HG03064 (cell line): ENCODE data around the gene EIF6.
"Not testable (repeated sequence)": the region's sequence is repeated elsewhere in the genome, so short reads cannot be mapped to it uniquely, and the experiment has no call there.

Experiments used
- ATAC-seq: cut with Tn5 transposase; IDR thresholded peaks from one replicate; pipeline ENCODE4 v1.9.1; 2021; ENCODE audit warnings: low read depth; ENCODE audit not compliant: unreplicated experiment

The EIF6 gene

DNA sequence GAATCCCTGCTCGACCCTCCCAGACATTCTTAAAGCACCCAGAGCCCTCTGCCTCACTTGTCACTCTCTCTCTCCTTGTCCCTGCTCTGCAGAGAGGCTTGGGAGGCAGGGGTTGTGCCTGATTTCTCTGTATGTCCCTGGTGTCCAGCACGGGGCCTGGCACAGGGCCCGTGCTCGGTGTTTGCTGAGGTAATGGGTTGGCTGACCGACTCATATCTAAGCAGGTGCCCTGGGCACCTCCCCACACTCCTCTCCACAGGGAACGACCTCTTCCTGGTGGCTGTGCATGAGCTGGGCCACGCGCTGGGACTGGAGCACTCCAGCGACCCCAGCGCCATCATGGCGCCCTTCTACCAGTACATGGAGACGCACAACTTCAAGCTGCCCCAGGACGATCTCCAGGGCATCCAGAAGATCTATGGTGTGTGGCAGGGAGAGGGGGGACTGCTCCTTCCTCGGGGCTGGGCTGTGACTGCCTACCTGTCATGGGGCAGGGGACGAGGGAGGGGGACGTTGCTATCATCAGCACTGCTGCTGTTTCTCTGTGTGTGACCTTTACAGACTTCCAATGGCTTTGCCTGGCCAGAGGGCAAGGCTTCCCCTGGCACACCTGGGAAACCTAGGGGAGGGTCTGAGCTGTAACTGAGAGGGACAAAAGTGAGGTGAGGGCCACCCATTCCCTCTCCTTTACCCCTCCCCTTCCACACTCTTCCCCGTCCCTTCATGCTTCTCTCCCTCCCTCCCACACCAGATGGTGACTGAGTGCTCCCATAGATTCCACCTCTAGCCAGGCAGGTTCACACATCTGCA, 20.8 kb downstream of the EIF6 start:
- ATAC-seq, result no peak

DNA sequence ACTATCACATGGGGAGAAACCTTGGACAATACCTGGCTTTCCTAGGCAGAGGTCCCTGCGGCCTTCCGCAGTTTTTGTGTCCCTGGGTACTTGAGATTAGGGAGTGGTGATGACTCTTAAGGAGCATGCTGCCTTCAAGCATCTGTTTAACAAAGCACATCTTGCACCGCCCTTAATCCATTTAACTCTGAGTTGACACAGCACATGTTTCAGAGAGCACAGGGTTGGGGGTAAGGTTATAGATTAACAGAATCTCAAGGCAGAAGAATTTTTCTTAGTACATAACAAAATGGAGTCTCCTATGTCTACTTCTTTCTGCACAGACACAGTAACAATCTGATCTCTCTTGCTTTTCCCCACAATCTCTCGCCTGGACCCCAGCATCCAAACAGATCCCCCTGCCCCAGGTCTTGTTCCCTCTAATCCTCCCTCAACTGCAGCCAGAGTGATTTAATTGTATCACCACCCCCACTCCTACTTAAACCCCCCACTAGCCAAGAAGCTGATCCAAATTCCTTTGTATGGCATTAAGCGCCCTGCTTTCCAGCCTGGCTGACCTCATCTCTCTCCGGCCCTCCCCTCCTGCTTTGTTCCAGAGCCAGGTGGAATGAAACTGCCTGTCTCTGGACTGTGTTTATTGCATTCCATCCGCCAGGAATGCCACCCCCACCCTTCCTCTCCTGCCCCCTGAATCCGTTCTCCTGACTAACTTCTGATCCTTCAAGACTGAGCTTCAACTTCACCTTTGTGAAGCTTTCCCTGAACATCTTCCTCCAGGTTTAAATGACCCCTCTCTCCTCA, 21.6 kb downstream of the EIF6 start:
- not testable (repeated sequence) for ATAC-seq

DNA sequence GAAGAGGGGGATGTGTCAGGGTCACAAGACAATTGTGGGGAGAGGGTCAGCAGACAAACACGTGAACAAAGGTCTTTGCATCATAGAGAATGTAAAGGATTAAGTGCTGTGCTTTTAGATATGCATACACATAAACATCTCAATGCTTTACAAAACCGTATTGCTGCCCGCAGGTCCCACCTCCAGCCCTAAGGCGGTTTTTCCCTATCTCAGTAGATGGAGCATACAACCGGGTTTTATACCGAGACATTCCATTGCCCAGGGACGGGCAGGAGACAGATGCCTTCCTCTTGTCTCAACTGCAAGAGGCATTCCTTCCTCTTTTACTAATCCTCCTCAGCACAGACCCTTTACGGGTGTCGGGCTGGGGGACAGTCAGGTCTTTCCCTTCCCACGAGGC, 22.3 kb downstream of the EIF6 start:
- not testable (repeated sequence) for ATAC-seq

DNA sequence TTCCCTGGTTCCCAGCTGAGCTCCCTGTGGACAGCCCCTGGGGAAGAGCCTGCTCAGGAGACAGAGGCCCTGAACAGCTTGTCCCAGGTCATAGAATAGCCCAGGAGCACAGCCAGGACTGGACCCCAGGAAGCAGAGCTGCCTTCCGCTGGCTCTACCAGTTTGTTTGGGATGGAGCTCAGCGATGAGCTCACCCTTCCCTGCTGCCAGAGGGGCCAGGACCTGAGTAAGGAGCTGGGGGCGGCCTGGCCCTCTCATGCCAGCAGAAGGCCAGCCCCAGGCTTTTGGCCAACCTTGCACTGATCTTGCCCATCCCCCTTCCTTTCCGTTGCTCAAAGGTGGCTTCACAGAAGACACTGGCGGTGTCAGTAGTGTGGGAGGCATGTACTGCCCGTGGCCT, 24.1 kb downstream of the EIF6 start:
- no peak for ATAC-seq

DNA sequence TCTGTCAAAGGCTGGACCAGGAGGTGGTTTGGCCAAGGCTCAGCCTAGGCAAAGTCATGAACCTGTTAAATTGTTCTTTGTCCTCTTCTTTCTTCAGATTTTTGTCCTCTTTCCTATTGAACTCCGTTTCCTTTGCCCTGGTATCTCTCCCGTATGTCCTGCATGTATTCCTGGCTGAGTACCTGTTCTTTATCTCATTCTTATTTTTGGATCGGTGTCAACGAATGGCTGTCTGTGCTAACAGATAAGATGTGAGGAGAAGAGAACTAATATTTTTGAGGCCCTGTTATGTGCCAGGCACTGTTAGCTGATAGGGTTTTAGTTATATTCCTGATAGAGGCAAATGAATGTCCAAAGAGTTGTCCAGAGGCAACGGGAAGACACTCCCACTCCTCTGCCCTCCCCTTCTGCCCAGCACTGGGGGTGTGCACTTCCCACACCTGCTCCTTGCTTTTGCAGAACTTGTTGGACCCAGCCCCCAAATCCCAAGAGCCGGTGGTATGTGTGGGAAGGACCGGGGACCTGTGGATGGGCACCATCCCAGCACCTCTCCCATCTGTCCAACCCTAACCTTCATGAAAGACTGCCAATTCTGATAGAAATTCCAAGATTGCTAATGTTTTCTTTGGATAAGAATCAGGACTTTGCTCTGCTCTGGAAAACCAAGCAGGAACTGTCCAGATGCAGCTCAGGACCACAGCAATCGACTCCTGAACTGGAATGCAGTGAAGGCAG, 27.2 kb downstream of the EIF6 start:
- ATAC-seq, result no peak

DNA sequence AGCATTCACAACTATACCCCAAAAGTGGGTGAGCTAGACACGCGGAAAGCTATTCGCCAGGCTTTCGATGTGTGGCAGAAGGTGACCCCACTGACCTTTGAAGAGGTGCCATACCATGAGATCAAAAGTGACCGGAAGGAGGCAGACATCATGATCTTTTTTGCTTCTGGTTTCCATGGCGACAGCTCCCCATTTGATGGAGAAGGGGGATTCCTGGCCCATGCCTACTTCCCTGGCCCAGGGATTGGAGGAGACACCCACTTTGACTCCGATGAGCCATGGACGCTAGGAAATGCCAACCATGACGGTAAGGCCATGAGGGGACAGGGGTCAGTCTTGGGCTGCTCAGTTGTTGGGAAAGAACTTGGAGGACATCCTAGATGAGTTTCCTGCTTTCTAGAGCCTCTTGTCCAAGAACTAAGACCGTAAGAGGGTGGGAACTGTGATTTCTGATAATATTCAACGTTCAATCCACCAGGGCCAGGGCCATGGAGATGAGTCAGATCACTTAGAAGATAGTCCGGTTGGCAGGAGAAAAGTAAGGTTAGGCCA, 30.0 kb downstream of the EIF6 start:
- no peak for ATAC-seq

DNA sequence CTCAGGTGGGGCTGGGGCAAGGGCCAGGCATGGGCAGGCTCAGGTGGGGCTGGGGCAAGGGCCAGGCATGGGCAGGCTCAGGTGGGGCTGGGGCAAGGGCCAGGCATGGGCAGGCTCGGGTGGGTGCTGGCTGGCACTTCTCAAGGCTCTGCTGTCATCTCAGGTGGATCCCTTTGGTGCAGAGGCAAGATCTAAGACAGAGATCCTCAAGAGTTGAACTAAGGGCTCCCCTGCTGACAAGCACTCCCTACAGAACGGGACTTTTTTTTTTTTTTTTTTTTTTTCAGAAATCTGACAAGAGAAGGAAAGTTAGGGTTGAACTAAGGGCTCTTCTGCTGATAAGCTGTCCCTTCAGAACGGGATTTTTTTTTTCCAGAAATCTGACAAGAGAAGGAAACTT, 31.6 kb downstream of the EIF6 start:
- no peak for ATAC-seq

DNA sequence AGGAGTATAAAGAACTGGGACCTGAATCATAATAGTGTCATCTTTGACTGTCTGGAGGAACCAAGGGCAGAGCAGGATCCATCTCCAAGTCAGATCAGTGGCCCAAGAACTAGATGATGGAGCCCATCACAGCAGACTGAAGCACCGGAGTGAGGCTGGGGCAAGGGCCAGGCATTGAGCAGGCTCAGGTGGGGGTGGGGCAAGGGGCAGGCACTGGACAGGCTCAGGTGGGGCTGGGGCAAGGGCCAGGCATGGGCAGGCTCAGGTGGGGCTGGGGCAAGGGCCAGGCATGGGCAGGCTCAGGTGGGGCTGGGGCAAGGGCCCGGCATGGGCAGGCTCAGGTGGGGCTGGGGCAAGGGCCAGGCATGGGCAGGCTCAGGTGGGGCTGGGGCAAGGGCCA, 32.0 kb downstream of the EIF6 start:
- ATAC-seq, result not testable (repeated sequence)

DNA sequence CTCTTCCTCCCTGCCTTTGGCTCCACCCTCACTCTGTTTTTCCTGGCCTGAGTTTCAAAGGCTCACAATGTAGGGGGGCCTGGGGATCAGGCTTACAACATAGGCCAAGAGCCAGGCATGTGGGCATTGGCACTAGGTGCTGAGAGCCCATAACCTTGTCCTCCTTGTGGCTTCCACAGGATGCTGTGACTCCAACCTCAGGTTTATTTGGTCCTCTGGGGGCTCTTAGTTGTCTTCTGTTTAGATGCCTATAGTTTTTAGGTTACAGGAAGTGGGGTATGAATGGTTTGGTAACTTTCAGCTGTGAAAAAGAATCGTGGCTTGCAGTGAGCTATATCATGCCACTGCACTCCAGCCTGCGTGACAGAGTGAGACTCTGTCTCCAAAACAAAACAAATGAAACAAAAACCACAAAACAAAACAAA, 32.5 kb downstream of the EIF6 start:
- no peak for ATAC-seq

DNA sequence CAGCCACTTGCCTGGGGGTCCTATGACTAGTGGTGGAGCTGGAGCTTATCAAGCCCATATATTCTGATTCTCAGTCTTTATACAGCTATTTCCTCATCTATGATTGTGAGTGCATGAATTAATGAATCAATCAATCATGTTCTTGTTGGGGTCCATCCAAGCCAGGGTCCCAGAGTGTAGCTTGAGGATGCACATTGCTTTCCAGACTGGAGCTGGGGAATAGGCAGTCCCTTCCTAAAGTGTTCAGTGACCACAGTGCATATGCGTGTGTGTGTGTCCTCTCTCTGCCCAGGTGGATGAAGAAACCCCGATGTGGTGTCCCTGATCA, 33.0 kb downstream of the EIF6 start:
- no peak for ATAC-seq

DNA sequence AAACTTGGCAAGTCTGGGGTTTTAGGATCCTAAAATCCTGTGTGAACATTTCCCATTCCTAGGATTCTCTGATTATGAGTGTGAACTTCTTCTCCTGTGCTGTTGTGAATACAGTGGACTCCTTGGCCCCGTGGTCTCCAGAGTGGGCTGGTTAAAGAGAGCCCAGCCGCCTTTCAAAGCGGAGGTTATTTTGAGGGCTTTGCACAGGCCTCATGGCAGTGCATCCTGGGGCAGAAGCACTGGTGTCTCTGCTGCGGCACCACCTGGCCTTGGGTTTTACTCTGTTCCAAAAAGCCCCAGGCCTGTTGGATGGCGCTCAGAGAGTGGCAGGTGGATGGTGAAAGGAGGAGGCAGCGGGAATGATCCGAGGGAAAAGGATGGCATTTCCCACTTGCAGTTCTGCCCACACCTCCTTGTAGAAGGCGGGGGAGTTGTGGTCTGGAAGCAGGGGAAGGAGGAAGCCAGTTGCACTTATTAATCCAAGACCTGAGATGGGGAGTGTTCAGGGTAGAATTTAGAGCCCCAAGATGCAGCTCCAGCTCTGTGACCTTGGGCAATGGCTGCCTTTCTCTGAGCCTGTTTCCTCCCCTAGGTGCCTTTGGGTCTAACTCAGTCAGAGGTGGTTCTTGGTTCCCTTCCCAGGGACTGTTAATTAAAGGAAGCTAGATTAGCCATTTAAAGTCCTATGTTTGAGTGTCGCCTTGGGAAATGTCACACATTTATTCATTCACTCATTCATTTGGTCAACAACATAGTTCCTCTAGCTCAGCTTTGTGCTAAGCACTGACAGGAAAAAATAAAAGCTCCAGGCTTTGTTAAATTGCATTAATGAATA, 35.7 kb downstream of the EIF6 start:
- ATAC-seq, result no peak

DNA sequence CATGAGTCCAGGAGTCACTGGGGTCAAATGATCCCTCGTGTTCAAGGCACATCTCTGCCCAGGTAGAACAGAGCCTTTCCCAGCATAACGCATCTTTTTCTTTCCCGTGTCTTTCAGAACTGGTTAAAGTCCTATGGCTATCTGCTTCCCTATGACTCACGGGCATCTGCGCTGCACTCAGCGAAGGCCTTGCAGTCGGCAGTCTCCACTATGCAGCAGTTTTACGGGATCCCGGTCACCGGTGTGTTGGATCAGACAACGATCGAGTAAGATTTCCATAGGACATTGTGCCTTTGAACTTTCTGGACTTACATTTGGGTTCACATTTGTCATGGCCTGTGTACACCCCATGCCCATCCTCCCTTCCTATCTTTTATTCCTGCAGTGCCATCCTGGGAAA, 37.8 kb downstream of the EIF6 start:
- no peak for ATAC-seq

DNA sequence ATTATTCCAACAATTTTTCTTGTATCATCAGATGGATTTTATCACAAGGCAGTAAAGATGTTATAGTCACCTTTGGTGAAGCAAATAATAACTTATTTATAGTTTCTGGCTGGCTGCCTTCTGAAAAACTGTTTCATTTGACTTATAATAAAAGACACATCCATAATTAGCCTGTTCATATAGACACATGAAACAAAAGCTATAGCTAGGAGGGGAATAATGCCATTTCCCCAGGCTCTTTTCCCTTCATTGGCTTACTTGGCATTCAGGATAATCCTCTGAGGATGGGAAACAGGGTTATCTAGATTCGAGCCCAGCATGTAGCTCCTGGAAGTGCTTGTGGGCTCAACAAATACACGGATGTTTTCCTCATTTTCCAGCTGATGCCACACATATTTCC, 40.6 kb downstream of the EIF6 start:
- no peak for ATAC-seq

DNA sequence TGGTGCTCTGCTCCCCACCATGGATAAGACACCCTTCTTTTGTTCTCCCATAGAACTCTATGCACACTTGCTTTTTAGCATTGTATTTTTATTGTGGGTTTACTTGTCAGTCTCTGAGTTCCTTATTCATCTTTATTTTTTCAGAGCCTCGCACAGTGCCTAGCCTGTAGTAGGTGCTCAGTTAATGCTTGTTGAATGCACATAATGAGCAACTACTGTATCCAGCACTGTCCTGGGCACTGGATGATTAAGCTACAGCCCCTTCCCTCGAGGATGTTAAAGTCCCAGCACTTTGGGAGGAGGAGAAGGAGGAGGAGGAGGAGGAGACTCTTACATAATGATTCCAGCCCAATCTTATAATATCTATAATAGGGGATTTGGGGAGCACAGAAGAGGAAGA, 41.3 kb downstream of the EIF6 start:
- no peak for ATAC-seq

DNA sequence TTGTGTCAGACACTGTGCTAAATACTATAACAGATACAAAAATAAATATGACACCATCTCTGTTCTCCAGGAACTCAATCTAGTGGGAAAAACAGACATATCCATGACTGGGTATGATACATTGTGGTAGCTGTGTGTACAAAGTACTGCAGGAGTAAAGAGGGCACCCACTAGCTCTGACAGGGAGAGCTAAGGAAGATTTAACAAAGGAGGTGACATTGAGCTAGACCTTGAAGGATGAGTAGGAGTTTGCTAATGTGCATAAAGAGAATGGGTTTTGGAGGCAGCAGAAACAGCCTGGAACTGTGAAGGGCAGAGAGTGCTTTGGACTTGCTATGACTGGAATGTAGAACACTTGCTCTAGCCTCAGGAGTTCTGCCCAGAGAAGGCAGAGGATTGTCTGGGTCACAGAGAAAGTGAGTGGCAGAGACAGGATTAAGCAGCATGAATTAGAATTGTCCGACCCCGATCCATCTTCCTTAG, 43.7 kb downstream of the EIF6 start:
- no peak for ATAC-seq

DNA sequence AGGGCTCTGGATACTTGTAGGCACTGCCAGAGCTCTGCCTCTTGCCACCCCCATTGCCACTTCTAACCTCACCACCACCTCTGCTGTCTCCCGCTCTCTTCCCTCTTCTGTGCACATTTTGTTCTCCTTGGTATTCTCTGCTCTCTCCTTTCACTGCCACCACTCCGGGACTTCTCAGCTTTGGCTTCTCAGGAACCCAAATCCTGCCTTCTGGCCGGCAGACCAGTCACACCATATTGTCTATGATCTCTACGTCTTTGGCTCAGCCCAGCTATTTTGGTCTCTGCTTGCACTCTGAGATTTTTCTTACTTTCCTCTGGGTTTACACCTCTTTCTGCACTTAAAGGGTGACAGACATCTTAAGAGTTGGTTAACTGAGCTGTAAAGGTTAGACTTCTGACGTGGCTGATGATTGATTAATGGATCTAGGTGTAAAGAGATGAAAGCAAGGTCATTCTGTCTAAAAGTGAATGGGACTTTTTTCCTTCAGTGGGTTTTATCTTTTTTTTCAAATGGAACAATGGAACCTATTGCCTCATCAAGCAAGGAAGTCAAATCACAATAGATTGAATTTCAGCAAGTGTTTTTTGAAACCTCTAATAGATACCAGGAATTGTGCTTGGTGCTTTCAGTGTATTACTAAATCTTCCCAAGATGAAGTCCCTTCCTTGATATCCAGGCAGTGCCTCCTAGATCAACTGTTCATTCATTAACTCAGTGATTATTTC, 44.3 kb downstream of the EIF6 start:
- no peak for ATAC-seq

DNA sequence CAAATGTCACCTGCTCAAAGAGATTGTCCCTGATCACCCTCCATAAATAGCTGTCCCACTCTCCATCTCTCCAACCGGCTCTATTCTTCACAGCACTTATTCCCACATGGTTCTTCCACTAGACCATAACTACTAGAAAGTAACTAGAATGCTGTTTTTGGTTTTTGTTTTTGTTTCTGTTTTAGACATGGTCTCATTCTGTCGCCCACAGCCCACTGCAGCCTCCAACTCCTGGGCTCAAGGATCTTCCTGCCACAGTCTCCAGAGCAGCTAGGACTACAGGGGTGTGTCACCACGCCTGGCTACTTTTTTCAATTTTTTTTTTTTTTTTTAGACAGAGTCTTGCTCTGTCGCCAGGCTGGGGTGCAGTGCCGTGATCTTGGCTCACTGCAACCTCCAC, 45.8 kb downstream of the EIF6 start:
- no peak for ATAC-seq

DNA sequence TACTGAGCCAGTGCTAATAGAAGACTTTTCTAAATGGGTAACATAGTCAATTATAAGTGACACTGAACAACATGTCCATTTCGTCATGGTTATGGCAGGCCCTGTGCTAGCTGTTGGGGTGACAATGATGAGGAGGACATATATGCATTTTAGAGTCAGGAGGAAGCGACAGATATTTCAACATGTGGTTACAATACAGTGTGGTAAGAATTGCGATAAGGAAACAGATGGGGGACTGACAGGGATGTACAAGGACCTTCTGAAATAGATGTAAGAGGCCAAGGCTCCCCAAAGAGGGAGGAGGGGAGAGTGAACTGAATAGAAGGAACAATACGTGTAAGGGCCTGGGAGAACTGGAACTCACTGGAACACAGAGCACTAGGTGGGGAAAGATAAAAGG, 46.4 kb downstream of the EIF6 start:
- ATAC-seq, result no peak

DNA sequence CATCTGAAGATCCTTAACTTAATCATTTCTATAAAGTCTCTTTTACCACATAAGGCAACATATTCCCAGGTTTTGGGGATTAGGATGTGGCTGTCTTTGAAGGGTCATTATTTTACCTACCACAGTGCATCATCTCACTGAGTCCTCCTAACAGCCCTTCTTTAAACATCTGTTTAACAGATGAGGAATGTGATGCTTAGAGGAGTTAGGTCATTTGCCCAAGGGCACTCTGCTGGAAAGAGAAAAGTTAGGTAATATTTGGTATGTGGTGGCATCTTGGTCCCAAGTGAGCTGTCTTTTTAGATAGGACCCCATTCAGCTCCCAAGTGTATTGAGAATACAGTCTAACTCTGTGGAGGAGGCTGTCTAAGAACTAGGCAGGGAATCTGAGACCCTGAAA, 47.1 kb downstream of the EIF6 start:
- no peak for ATAC-seq

DNA sequence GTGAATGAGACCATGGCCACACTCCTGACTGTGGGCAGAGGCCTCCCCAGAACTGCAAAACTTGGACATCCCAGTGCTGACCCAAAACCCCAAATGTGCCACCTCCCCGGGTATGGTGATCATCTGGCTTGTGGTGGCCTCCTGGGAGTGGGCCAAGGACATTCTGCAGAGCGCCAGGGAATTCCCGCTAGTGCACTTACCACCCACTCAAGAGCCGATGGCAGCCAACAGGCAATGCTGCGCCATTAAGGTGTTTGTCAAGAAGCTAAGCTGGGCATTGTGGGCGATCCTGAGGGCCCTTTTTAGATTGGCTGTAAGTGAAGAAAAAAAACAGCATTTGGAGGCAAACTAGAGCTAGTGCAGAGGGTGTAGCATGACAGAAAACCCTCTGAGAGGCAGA, 48.7 kb downstream of the EIF6 start:
- ATAC-seq, result no peak
